Activated T-cell treated with anti-CD3 and anti-CD28 coated beads, Interleukin-2, amount 50 U/mL, for 24 hours (primary cell): ENCODE results near the gene MPP2.
"Not testable (repeated sequence)": the region's sequence is repeated elsewhere in the genome, so short reads cannot be mapped to it uniquely, and the experiment has no call there.

Source experiments
- DNase-seq: peaks from one replicate; pipeline ENCODE4 v3.0.0-alpha.2; 2020
- H3K27ac Mint-ChIP-seq: 2 replicates; pipeline ENCODE4 v1.8.0; 2020; ENCODE audit warnings: mild to moderate bottlenecking, mixed read lengths
- H3K27me3 Mint-ChIP-seq: 2 replicates; pipeline ENCODE4 v1.8.0; 2020; ENCODE audit warnings: mixed read lengths
- H3K36me3 Mint-ChIP-seq: 2 replicates; pipeline ENCODE4 v1.8.0; 2020; ENCODE audit warnings: low read depth, mixed read lengths
- H3K4me1 Mint-ChIP-seq: 2 replicates; pipeline ENCODE4 v1.8.0; 2020; ENCODE audit warnings: low read depth, mixed read lengths
- H3K4me3 Mint-ChIP-seq: 2 replicates; pipeline ENCODE4 v1.8.0; 2020; ENCODE audit warnings: mild to moderate bottlenecking, moderate library complexity, mixed read lengths
- H3K9me3 Mint-ChIP-seq: 2 replicates; pipeline ENCODE4 v1.8.0; 2020; ENCODE audit warnings: mixed read lengths

Gene MPP2

DNA sequence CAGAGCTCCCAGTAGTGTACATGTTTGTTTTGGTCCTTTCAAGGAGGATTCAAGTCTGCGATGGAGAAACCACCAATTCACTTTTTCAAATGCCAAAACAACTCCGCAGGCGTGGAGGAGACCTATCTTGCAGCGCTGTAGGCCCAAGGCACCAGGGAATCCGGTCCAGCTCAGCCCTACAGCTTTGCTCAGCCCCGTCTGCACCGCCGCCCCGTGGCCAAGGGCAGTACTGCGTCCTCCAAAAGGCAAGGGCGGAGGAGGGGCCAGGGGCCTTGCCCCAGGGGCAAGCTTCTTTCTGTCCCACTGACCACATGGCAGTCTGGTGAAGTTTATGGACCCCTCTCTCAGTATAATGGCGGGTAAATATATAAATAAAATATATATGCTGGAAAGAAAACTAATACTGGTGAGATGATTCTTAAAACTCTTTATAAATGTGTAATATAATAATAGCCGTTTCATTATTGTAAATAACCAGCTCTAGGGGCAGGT, 61.1 kb downstream of the MPP2 start:
- Mint-ChIP-seq H3K36me3 (no peaks in the 10 kb centered on the region), H3K4me3 (no peak overlapping the region), H3K4me1 (no peaks in the 10 kb centered on the region), H3K27me3 (peaks cover 31% of the 10 kb centered on the region), H3K27ac (no peak overlapping the region), H3K9me3 (no peaks in the 10 kb centered on the region)
- DNase-seq: peak; percentile 87

DNA sequence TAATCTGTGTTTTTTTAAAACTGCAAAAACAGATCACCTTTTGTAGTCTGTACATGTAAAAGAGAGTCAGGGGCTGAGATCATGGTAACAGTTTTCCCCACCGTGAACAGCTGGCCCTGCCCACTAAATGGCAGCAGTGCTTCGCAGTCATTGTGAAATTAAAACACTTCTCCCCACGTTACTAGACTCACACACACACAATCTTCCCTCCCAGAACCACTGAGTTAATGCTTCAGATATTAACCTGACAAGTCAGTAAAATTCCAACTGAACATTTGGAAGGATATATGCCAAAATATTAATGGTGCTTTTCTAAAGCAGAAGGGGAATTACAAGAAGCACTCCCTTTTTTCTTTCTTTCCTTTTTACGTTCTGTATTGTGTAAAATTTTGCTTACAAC, 61.6 kb downstream of the MPP2 start:
- Mint-ChIP-seq H3K36me3 (no peaks in the 10 kb centered on the region), H3K4me1 (no peaks in the 10 kb centered on the region), H3K27me3 (peaks cover 31% of the 10 kb centered on the region), H3K4me3 (no peak overlapping the region), H3K9me3 (no peaks in the 10 kb centered on the region), H3K27ac (no peak overlapping the region)
- DNase-seq: no peak

- Mint-ChIP-seq H3K36me3 (no peaks in the 10 kb centered on the region), H3K9me3 (no peaks in the 10 kb centered on the region), H3K27me3 (peaks cover 42% of the 10 kb centered on the region), H3K27ac (no peak overlapping the region), H3K4me3 (no peak overlapping the region), H3K4me1 (no peaks in the 10 kb centered on the region)
- no peak for DNase-seq
These were observed 63.1 kb downstream of the MPP2 start for GRCh38 chr17:43844241-43844640.

GRCh38 chr17:43842975-43843325, 64.4 kb downstream of the MPP2 start:
- DNase-seq: no peak
- H3K9me3 Mint-ChIP-seq: no peaks in the 10 kb centered on the region
- no peaks in the 10 kb centered on the region for H3K4me1 Mint-ChIP-seq
- H3K27me3 Mint-ChIP-seq: peaks cover 34% of the 10 kb centered on the region
- no peak overlapping the region for H3K4me3 Mint-ChIP-seq
- H3K36me3 Mint-ChIP-seq: no peaks in the 10 kb centered on the region
- no peak overlapping the region for H3K27ac Mint-ChIP-seq

DNA sequence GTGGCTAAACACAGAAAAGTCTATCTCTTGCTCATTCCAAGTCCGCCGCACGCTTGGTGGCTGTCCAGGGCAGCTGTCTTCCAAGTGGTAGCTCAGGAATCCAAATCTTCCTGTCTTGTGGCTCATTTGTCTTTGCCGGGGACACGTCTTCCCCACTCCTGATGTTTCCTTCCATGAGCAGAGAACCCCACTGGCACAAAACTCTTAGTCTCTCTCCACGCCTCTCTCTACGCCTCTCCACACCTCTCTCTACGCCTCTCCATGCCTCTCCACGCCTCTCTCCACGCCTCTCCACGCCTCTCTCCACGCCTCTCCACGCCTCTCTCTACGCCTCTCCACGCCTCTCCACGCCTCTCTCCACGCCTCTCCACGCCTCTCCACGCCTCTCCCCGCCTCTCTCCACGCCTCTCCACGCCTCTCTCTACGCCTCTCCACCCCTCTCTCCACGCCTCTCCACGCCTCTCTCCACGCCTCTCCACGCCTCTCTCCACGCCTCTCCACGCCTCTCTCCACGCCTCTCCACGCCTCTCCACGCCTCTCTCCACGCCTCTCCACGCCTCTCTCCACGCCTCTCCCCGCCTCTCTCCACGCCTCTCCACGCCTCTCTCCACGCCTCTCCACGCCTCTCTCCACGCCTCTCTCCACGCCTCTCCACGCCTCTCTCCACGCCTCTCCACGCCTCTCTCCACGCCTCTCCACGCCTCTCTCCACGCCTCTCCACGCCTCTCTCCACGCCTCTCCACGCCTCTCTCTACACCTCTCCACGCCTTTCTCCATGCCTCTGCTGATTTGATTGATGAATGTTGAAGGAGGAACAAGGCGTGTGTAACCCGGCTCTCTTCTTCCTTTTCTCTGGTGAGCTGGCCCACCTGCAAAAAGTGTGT, 65.0 kb downstream of the MPP2 start:
- DNase-seq, H3K36me3 Mint-ChIP-seq, H3K4me1 Mint-ChIP-seq, H3K4me3 Mint-ChIP-seq, H3K27ac Mint-ChIP-seq, H3K9me3 Mint-ChIP-seq: not testable (repeated sequence)
- H3K27me3 Mint-ChIP-seq: peaks cover 33% of the 10 kb centered on the region

DNA sequence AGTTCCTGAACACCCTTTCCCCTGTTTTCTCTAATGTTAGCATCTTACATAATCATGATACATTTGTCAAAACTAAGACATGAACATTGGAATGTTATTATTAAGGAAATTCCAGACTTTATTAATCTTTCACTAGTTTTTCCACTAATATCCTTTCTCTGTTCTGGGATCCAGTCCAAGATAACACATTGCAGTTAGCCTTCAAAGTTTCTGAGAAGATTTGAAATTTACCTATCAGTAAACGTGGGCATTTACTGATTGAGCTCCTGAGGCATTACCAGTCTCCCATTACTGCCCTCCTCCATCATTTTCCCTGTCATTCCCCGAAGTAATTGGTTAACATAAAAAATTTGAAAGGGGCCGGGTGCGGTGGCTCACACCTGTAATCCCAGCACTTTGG, 66.1 kb downstream of the MPP2 start:
- Mint-ChIP-seq H3K4me1 (no peaks in the 10 kb centered on the region), H3K27me3 (peaks cover 36% of the 10 kb centered on the region), H3K4me3 (no peak overlapping the region), H3K36me3 (no peaks in the 10 kb centered on the region), H3K27ac (no peak overlapping the region), H3K9me3 (no peaks in the 10 kb centered on the region)
- DNase-seq: no peak

DNA sequence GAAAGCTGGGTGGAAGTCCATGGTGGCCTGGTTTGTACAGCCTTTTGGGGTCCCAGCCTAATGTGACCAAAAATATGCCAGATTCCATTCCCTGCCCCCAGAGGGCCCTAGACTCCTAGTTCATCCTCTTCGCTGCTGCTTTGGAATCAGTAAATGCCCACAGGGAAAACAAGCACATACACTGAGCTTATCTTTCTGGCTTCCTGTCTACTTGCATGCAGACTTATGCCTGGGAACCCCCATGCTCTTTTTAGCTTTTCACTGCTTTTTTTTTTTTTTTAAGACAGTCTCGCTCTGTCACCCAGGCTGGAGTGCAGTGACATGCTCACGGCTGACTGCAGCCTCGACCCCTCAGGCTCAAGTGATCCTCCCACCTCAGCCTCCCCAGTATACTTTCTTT, 66.5 kb downstream of the MPP2 start:
- Mint-ChIP-seq H3K9me3 (no peaks in the 10 kb centered on the region), H3K27ac (no peak overlapping the region), H3K4me3 (no peak overlapping the region), H3K27me3 (peaks cover 40% of the 10 kb centered on the region), H3K36me3 (no peaks in the 10 kb centered on the region), H3K4me1 (no peaks in the 10 kb centered on the region)
- no peak for DNase-seq

- no peak for DNase-seq
- no peak overlapping the region for H3K4me3 Mint-ChIP-seq
- H3K27ac Mint-ChIP-seq: no peak overlapping the region
- no peaks in the 10 kb centered on the region for H3K9me3 Mint-ChIP-seq
- peaks cover 50% of the 10 kb centered on the region for H3K27me3 Mint-ChIP-seq
- H3K4me1 Mint-ChIP-seq: no peaks in the 10 kb centered on the region
- no peaks in the 10 kb centered on the region for H3K36me3 Mint-ChIP-seq
These were observed 67.6 kb downstream of the MPP2 start for GRCh38 chr17:43839670-43840108.

DNA sequence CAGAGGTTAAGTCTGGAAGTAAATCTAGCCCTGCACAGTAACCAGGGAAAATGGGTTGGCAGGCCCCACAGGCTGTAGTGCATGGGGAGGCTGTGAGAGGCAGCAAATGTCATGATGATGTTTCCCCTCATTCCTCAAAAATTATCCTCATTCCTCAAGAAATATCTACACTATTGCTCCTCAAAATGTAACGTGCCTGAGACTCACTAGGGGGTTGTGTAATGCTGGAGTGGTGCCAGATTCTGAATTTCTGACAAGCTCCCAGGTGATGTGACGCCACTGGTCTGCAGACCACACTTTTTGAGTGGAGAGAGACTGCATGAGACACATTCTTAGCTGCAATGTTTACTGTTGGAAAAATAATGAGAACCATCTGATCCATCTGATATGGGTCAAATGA, 73.2 kb downstream of the MPP2 start:
- H3K27me3 Mint-ChIP-seq: peaks cover 56% of the 10 kb centered on the region
- no peaks in the 10 kb centered on the region for H3K9me3 Mint-ChIP-seq
- H3K4me1 Mint-ChIP-seq: peaks cover 22% of the 10 kb centered on the region
- DNase-seq: no peak
- no peak overlapping the region for H3K4me3 Mint-ChIP-seq
- H3K27ac Mint-ChIP-seq: no peak overlapping the region
- H3K36me3 Mint-ChIP-seq: no peaks in the 10 kb centered on the region

GRCh38 chr17:43832976-43833829, 74.1 kb downstream of the MPP2 start, which contains the start of gene MPP3:
MPP3 (minus strand) TSS chr17:43833146; CDS start chr17:43831906, 1,240 bp downstream.
- Mint-ChIP-seq H3K36me3 (no peaks in the 10 kb centered on the region), H3K9me3 (no peaks in the 10 kb centered on the region), H3K27ac (no peak within 1 kb of the TSS), H3K27me3 (peaks cover 56% of the 10 kb centered on the region), H3K4me1 (peaks cover 22% of the 10 kb centered on the region), H3K4me3 (peak within 1 kb of the TSS; percentile 67)
- peak; percentile 56 for DNase-seq

GRCh38 chr17:43832168-43832975, 75.0 kb downstream of the MPP2 start:
- Mint-ChIP-seq H3K4me1 (peaks cover 22% of the 10 kb centered on the region), H3K9me3 (no peaks in the 10 kb centered on the region), H3K27me3 (peaks cover 53% of the 10 kb centered on the region), H3K27ac (no peak overlapping the region), H3K4me3 (peak overlapping the region; percentile 67), H3K36me3 (no peaks in the 10 kb centered on the region)
- DNase-seq: peak; percentile 48

DNA sequence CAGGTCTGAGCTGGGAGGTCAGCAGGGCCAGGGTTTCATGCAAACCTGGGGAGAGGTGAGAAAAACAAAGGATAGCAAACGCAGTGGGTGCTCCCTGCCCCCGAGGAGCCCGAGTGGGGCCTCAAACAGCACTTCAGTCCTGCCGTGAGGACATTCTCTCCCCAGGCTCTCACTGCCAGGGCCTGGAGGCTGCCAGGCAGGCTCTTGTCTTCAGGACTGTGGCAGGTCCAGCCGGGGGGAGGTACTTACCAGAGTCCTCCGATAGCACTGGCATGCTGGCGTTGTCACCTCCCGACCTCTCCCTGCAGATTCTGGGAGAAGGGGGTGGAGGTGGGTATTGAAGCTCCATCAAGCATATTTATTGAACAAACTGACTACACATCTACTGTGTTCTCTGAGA, 75.7 kb downstream of the MPP2 start:
- Mint-ChIP-seq H3K36me3 (no peaks in the 10 kb centered on the region), H3K27ac (no peak overlapping the region), H3K4me1 (peaks cover 22% of the 10 kb centered on the region), H3K27me3 (peaks cover 51% of the 10 kb centered on the region), H3K4me3 (peak overlapping the region; percentile 35), H3K9me3 (no peaks in the 10 kb centered on the region)
- no peak for DNase-seq

- H3K4me3 Mint-ChIP-seq: no peak overlapping the region
- no peak overlapping the region for H3K27ac Mint-ChIP-seq
- peaks cover 22% of the 10 kb centered on the region for H3K4me1 Mint-ChIP-seq
- no peaks in the 10 kb centered on the region for H3K9me3 Mint-ChIP-seq
- peaks cover 44% of the 10 kb centered on the region for H3K27me3 Mint-ChIP-seq
- no peak for DNase-seq
- H3K36me3 Mint-ChIP-seq: no peaks in the 10 kb centered on the region
These were observed 76.7 kb downstream of the MPP2 start for GRCh38 chr17:43830510-43831140.

- H3K9me3 Mint-ChIP-seq: no peaks in the 10 kb centered on the region
- no peak for DNase-seq
- no peak overlapping the region for H3K27ac Mint-ChIP-seq
- no peaks in the 10 kb centered on the region for H3K36me3 Mint-ChIP-seq
- H3K4me3 Mint-ChIP-seq: no peak overlapping the region
- peaks cover 22% of the 10 kb centered on the region for H3K4me1 Mint-ChIP-seq
- peaks cover 35% of the 10 kb centered on the region for H3K27me3 Mint-ChIP-seq
These were observed 77.6 kb downstream of the MPP2 start for GRCh38 chr17:43829738-43830137.
